ENCODE data around the gene WWOX.

Gene WWOX

GRCh38 chr16:78278056-78278450, 178.6 kb downstream of the WWOX start:
- DNase-seq = no peak

GRCh38 chr16:78281115-78281514, 181.7 kb downstream of the WWOX start:
- no peak for DNase-seq

- DNase-seq = no peak
Observed at GRCh38 chr16:78283548-78284251, 184.2 kb downstream of the WWOX start.

- no peak for DNase-seq
Observed at GRCh38 chr16:78284326-78284725, 184.9 kb downstream of the WWOX start.

GRCh38 chr16:78284957-78285434, 185.5 kb downstream of the WWOX start:
- no peak for DNase-seq

- DNase-seq = no peak
Observed at GRCh38 chr16:78285437-78285922, 186.0 kb downstream of the WWOX start.

- no peak for DNase-seq
Observed at GRCh38 chr16:78286065-78286464, 186.6 kb downstream of the WWOX start.

GRCh38 chr16:78288888-78289287, 189.4 kb downstream of the WWOX start:
- DNase-seq = no peak

- no peak for DNase-seq
Observed at GRCh38 chr16:78289373-78289772, 189.9 kb downstream of the WWOX start.

GRCh38 chr16:78289844-78290277, 190.4 kb downstream of the WWOX start:
- no peak for DNase-seq

- DNase-seq = no peak
Observed at GRCh38 chr16:78290395-78290794, 190.9 kb downstream of the WWOX start.

GRCh38 chr16:78290872-78291591, 191.6 kb downstream of the WWOX start:
- no peak for DNase-seq

- no peak for DNase-seq
Observed at GRCh38 chr16:78291604-78292003, 192.2 kb downstream of the WWOX start.

GRCh38 chr16:78292086-78292843, 192.8 kb downstream of the WWOX start:
- DNase-seq = no peak

GRCh38 chr16:78292844-78293380, 193.5 kb downstream of the WWOX start:
- DNase-seq = no peak

GRCh38 chr16:78294538-78295225, 195.2 kb downstream of the WWOX start:
- DNase-seq = no peak

- DNase-seq = no peak
Observed at GRCh38 chr16:78297066-78297666, 197.7 kb downstream of the WWOX start.

- no peak for DNase-seq
Observed at GRCh38 chr16:78298986-78299385, 199.5 kb downstream of the WWOX start.

GRCh38 chr16:78300469-78300868, 201.0 kb downstream of the WWOX start:
- DNase-seq = no peak

GRCh38 chr16:78303946-78304345, 204.5 kb downstream of the WWOX start:
- DNase-seq = no peak

GRCh38 chr16:78306361-78306760, 206.9 kb downstream of the WWOX start:
- DNase-seq = no peak

Measured in inflammatory macrophage treated with lipopolysaccharide for 1 hour (primary cell).